GM18861 (cell line): ENCODE results near the gene OSBP2.
"Not testable (repeated sequence)": the region's sequence is repeated elsewhere in the genome, so short reads cannot be mapped to it uniquely, and the experiment has no call there.

Source experiments
- ATAC-seq: cut with Tn5 transposase; IDR thresholded peaks from one replicate; pipeline ENCODE4 v1.9.1; 2021; ENCODE audit not compliant: unreplicated experiment

The OSBP2 gene

GRCh38 chr22:30679895-30680690 lies 14.6 kb upstream of the OSBP2 start:
- not testable (repeated sequence) for ATAC-seq

- no peak for ATAC-seq
Observed at GRCh38 chr22:30680991-30681770, 13.5 kb upstream of the OSBP2 start.

- ATAC-seq: no peak
Observed at GRCh38 chr22:30681831-30682230, 12.8 kb upstream of the OSBP2 start.

GRCh38 chr22:30685178-30685577 lies 9.5 kb upstream of the OSBP2 start:
- no peak for ATAC-seq

- no peak for ATAC-seq
Observed at GRCh38 chr22:30687358-30687757, 7.3 kb upstream of the OSBP2 start.

GRCh38 chr22:30689622-30690021 lies 5.1 kb upstream of the OSBP2 start:
- no peak for ATAC-seq

- ATAC-seq: no peak
Observed at GRCh38 chr22:30691204-30691603, 3.5 kb upstream of the OSBP2 start.

- ATAC-seq: no peak
Observed at GRCh38 chr22:30694171-30694639, 469 bp upstream of the OSBP2 start.

- ATAC-seq: no peak
Observed at GRCh38 chr22:30695351-30695851, 727 bp downstream of the OSBP2 start.

- ATAC-seq: no peak
Observed at GRCh38 chr22:30695871-30696655, 1.4 kb downstream of the OSBP2 start.

- ATAC-seq: no peak
Observed at GRCh38 chr22:30697975-30698374, 3.3 kb downstream of the OSBP2 start.

- no peak for ATAC-seq
Observed at GRCh38 chr22:30701872-30702271, 7.2 kb downstream of the OSBP2 start.

- no peak for ATAC-seq
Observed at GRCh38 chr22:30702856-30703255, 8.2 kb downstream of the OSBP2 start.

- ATAC-seq: no peak
Observed at GRCh38 chr22:30704978-30705377, 10.3 kb downstream of the OSBP2 start.

GRCh38 chr22:30705710-30706651 lies 11.3 kb downstream of the OSBP2 start:
- ATAC-seq: no peak

- ATAC-seq: not testable (repeated sequence)
Observed at GRCh38 chr22:30709980-30710379, 15.3 kb downstream of the OSBP2 start.

- ATAC-seq: no peak
Observed at GRCh38 chr22:30712094-30712493, 17.4 kb downstream of the OSBP2 start.

GRCh38 chr22:30714062-30714461 lies 19.4 kb downstream of the OSBP2 start:
- no peak for ATAC-seq

GRCh38 chr22:30717331-30717921 lies 22.8 kb downstream of the OSBP2 start:
- no peak for ATAC-seq

- no peak for ATAC-seq
Observed at GRCh38 chr22:30717952-30718351, 23.3 kb downstream of the OSBP2 start.
